ENCODE measurements around the gene FOXJ1. TPM values are rescaled to one million over a fixed set of nuclear protein-coding genes. Genes with fewer than 3 reads are reported as not detected.

Gene FOXJ1
- total RNA-seq, 4 donors from 2014 or later: not detected

DNA sequence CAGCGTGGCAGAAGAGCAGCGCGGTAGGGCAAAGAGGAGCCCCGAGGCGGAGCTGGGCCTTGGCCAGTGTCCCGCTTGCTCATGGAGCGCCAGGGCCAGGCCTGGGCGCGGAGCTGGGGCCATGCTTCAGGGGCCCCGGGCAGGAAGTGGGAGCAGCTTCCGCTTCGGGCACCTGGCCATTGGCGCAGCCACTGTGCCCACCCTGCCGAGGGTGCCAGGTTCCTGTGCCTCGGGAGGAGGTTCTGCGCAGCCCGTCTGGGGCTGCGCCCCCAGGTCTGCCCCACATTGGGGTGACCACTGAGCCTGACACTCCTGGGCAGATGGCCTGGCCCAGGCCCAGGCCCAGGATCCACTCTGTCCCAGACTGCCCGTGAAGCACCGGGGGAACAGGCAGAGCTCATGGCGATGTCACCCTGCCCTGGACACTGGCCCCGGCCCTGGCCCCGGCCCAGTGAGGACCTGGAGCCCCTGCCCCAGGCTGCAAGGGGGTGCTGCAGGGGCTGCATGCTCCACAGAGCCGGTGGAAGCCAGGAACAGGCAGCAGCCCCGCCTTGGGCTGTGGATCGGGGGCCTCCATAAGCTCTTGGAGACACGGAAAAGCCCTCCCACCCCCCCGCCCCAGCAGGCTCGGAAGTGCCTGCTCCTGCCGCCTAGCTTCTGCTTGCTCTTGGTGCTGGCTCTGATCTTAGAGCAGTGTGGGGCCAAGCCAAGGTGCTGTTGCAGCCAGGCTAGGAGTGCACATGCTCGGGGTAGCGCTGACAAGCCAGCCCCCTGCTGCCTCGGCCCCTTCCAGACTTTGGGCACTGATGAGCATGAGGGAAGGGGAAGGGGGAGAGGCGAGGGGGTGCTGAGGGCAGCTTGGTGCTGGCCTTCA, 35.9 kb upstream of the FOXJ1 start:
- no peak overlapping the region for H3K27ac ChIP-seq
- no peak for DNase-seq (ENCODE audit: low spot score in 2 of 2)
- 87 to 92% methylated on average over 26 to 30 of the region's 34 CpGs for WGBS, 2 donors

DNA sequence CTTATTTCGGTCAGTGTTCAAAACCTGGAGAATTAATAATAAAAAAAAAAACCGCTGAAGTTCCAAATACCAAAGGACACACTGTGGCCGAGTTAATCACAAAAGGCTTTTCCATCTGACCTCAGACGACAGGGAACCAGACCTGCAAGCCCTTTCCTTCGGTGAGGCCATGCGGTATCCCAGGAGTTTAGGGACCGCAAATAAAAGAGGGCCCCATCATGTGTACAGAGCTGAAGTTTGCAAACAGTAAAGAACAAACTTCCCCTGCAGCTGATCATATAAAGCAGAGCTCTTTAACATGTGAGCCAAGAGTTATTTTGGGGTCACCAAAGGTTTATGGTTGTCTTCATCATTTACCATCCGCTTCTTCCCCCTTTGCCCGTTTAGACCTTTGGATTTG, 33.0 kb upstream of the FOXJ1 start:
- no peaks in the 10 kb centered on the region for H3K27me3 ChIP-seq
- no peak for TF ChIP-seq POLR2A (IDR thresholded peaks at IDR 0.05)
- TF ChIP-seq, protein P1, sequence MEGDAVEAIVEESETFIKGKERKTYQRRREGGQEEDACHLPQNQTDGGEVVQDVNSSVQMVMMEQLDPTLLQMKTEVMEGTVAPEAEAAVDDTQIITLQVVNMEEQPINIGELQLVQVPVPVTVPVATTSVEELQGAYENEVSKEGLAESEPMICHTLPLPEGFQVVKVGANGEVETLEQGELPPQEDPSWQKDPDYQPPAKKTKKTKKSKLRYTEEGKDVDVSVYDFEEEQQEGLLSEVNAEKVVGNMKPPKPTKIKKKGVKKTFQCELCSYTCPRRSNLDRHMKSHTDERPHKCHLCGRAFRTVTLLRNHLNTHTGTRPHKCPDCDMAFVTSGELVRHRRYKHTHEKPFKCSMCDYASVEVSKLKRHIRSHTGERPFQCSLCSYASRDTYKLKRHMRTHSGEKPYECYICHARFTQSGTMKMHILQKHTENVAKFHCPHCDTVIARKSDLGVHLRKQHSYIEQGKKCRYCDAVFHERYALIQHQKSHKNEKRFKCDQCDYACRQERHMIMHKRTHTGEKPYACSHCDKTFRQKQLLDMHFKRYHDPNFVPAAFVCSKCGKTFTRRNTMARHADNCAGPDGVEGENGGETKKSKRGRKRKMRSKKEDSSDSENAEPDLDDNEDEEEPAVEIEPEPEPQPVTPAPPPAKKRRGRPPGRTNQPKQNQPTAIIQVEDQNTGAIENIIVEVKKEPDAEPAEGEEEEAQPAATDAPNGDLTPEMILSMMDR (IDR thresholded peaks at IDR 0.05): no peak
- TF ChIP-seq EP300 (IDR thresholded peaks at IDR 0.05): no peak
- H3K9me3 ChIP-seq: no peaks in the 10 kb centered on the region
- no peak overlapping the region for H3K27ac ChIP-seq
- DNase-seq (ENCODE audit: low spot score in 2 of 2): no peak
- no peaks in the 10 kb centered on the region for H3K36me3 ChIP-seq
- H3K4me3 ChIP-seq: no peak overlapping the region
- no peaks in the 10 kb centered on the region for H3K4me1 ChIP-seq
- 49 to 60% methylated on average over 9 of the region's 9 CpGs for WGBS, 2 donors

More for the DNA sequence above, 35.9 kb upstream of the FOXJ1 start:
- Histone ChIP-seq H3K27me3 (no peaks in the 10 kb centered on the region), H3K4me1 (peaks cover 0 to 2% (median under 1%) of the 10 kb centered on the region in 4 donors), H3K9me3 (no peaks in the 10 kb centered on the region), H3K4me3 (no peak overlapping the region), H3K36me3 (no peaks in the 10 kb centered on the region)
- TF ChIP-seq POLR2A (IDR thresholded peaks at IDR 0.05) (no peak), EP300 (IDR thresholded peaks at IDR 0.05) (no peak)
- TF ChIP-seq, protein P1 (IDR thresholded peaks at IDR 0.05): no peak

DNA sequence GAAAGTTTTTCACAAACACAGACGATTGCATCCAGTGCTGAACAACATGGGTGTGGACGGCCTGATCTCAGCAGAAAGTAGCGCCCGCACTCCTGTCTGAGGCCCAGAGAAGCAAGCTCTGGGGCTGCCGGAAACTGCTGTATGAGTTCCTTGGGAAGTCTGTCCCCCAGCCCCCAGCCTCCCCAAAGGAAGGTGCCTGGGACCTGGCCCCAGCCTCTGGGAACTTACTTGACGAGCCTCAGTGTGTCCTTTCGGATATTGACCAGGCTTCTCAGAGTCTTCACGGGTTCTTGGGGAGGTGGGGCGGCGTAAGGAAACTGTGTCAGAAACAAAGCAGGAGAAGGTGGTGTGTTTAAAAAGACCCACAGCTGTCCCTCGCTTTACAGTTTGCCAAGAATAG, 32.4 kb upstream of the FOXJ1 start:
- Histone ChIP-seq H3K27ac (no peak overlapping the region), H3K36me3 (no peaks in the 10 kb centered on the region), H3K9me3 (no peaks in the 10 kb centered on the region), H3K4me3 (no peak overlapping the region), H3K27me3 (no peaks in the 10 kb centered on the region), H3K4me1 (no peaks in the 10 kb centered on the region)
- WGBS, 2 donors: 86 to 90% methylated on average over 11 of the region's 11 CpGs
- DNase-seq (ENCODE audit: low spot score in 2 of 2): no peak
- TF ChIP-seq, protein P1 (IDR thresholded peaks at IDR 0.05): no peak
- TF ChIP-seq POLR2A (IDR thresholded peaks at IDR 0.05): no peak
- TF ChIP-seq EP300 (IDR thresholded peaks at IDR 0.05): no peak

DNA sequence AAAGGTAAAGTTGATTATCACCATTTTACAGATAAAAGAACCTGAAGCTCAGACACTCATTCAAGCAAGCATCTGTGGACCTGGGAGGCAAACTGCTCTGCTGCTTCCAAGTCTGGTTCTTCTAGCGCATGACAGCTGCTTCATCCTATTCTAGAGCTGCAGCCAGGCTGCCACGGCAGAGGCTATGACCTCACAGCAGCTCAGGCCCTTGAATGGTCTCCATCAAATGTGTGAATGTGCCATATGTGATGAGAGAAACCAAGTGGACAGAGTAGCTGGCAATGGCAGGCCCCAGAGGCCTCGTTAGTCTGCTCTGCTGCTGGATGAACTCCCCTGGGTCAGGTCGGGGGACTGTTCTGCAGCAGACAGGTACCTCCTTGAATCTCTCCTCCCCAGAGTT, 30.7 kb upstream of the FOXJ1 start:
- H3K4me3 ChIP-seq: no peak overlapping the region
- WGBS, 2 donors: 70 to 77% methylated on average over 4 of the region's 4 CpGs
- TF ChIP-seq, protein P1 (IDR thresholded peaks at IDR 0.05): no peak
- TF ChIP-seq EP300 (IDR thresholded peaks at IDR 0.05): no peak
- no peak for TF ChIP-seq POLR2A (IDR thresholded peaks at IDR 0.05)

GRCh38 chr17:76170114-76170513, 29.1 kb upstream of the FOXJ1 start:
- Histone ChIP-seq H3K9me3 (no peaks in the 10 kb centered on the region), H3K27ac (no peak overlapping the region), H3K36me3 (no peaks in the 10 kb centered on the region), H3K27me3 (no peaks in the 10 kb centered on the region), H3K4me3 (no peak overlapping the region), H3K4me1 (peaks cover 0 to 21% (median 4%) of the 10 kb centered on the region in 4 donors)
- no peak for DNase-seq (ENCODE audit: low spot score in 2 of 2)
- WGBS, 2 donors: 85 to 100% methylated on average over 1 of the region's 1 CpG
- TF ChIP-seq, protein P1 (IDR thresholded peaks at IDR 0.05): no peak
- no peak for TF ChIP-seq EP300 (IDR thresholded peaks at IDR 0.05)
- TF ChIP-seq POLR2A (IDR thresholded peaks at IDR 0.05): no peak

More for the DNA sequence above, 30.7 kb upstream of the FOXJ1 start:
- Histone ChIP-seq H3K27ac (no peak overlapping the region), H3K36me3 (no peaks in the 10 kb centered on the region), H3K9me3 (no peaks in the 10 kb centered on the region), H3K4me1 (peaks cover 0 to 6% (median 3%) of the 10 kb centered on the region in 4 donors), H3K27me3 (no peaks in the 10 kb centered on the region)
- DNase-seq (ENCODE audit: low spot score in 2 of 2): no peak

Data from tibial nerve (tissue), 4 donors.